Measurements from ENCODE around the gene SLC7A4. TPM values are rescaled to one million over a fixed set of nuclear protein-coding genes. Genes with fewer than 3 reads are reported as not detected.

Gene SLC7A4
- total and polyA plus RNA-seq, 4 donors = 0.15 TPM; not detected in 3

DNA sequence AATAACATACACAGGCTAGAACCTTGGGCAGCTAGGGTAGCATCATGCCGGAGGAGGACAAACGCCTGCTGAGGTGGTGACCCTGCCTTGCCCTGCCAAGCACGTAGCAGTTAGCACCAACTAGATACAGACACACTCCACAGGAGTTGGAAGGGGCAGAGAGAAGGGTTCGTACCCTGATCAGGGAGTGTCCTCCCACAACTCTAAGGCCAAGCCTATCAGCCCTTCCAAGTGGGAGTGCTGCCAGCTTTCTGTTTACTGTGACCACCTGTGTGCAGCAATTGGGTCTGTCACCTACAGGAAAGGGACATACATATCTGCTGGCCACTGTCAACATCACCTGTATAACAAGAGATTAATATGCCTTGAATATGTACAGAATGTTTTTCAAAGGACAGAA is 28.6 kb downstream of the SLC7A4 start:
- 90 to 94% methylated on average over 4 of the region's 4 CpGs for WGBS, 2 donors
- ATAC-seq (ENCODE audit: low FRiP score) (no peak), DNase-seq (no peak)
- H3K27me3 ChIP-seq (ENCODE audit: control insufficient read depth in 1 of 2, insufficient read depth in 2 of 2, low read length in 1 of 2) = no peaks in the 10 kb centered on the region
- H3K9me3 ChIP-seq (ENCODE audit: control insufficient read depth, low read length) = no peaks in the 10 kb centered on the region
- intact Hi-C loops (cut with DNase I) = no loop called here
- H3K27ac ChIP-seq (ENCODE audit: low read depth in 1 of 2, low read length in 2 of 2) = no peak overlapping the region
- H3K4me3 ChIP-seq (ENCODE audit: low read length in 2 of 2) = no peak overlapping the region
- H3K4me1 ChIP-seq (ENCODE audit: control insufficient read depth in 1 of 2, insufficient read depth in 2 of 2, low read length in 2 of 2) = no peaks in the 10 kb centered on the region
- no peaks in the 10 kb centered on the region for H3K36me3 ChIP-seq (ENCODE audit: control insufficient read depth in 1 of 2, insufficient read depth in 2 of 2, low read length in 1 of 2)

DNA sequence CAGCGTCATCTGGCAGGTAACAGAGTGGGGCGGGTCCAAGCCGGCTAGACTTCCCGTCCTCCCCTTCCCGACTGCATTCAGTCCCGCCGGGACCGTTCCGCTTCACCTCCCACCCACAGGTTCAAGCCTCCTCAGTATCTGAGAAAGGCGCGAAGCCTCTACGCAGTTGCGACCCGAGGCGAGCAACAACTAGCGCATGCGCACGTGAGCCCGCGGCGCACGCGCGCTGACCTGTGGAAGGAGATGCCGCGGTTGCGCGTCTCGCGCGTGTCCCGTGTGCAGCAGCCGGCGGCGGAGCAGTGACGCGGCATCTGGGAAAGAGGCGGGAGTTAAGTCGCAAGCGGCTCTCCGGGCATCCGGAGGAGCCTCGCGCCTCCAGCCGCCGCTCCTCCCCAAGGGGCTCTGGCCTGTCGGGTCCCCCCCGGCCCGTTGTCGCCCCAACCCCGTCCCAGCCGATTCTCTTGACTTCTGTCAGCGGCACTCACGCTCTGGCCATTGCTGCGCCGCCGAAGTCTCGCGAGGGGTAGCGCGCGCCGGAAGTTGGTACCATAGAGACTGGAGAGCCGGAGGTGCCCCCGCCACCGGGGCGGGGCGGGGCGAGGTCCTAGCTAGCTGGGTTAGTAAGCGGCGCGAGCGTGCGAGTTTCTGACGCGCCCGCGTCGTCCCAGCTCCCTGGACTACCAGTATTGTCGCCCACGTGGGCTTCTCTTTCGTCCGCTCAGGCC is 30.6 kb downstream of the SLC7A4 start, which contains the start of gene THAP7:
Gene THAP7, minus strand, starts transcription at position 518 of the 725 bp plus-strand sequence. Its CDS starts 207 bp downstream, at position 311.
- intact Hi-C loops (cut with DNase I) = loop anchor here in 1 of 2 donors (1.0 kb wide), 1 partner anchor 19 kb away; the partner anchor contains the start of gene LZTR1
- Histone ChIP-seq H3K27ac (ENCODE audit: low read depth in 1 of 2, low read length in 2 of 2) (peak within 1 kb of the TSS; percentile 69 to 97), H3K27me3 (ENCODE audit: control insufficient read depth in 1 of 2, insufficient read depth in 2 of 2, low read length in 1 of 2) (no peaks in the 10 kb centered on the region), H3K36me3 (ENCODE audit: control insufficient read depth in 1 of 2, insufficient read depth in 2 of 2, low read length in 1 of 2) (no peaks in the 10 kb centered on the region), H3K4me1 (ENCODE audit: control insufficient read depth in 1 of 2, insufficient read depth in 2 of 2, low read length in 2 of 2) (no peaks in the 10 kb centered on the region), H3K4me3 (ENCODE audit: low read length in 2 of 2) (peak within 1 kb of the TSS; percentile 67 to 78), H3K9me3 (ENCODE audit: control insufficient read depth, low read length) (no peaks in the 10 kb centered on the region)
- peak; percentile 98 for ATAC-seq (ENCODE audit: low FRiP score)
- peak; percentile 99 to 100 for DNase-seq
- WGBS, 2 donors = 0 to 1% methylated on average over 83 of the region's 83 CpGs

DNA sequence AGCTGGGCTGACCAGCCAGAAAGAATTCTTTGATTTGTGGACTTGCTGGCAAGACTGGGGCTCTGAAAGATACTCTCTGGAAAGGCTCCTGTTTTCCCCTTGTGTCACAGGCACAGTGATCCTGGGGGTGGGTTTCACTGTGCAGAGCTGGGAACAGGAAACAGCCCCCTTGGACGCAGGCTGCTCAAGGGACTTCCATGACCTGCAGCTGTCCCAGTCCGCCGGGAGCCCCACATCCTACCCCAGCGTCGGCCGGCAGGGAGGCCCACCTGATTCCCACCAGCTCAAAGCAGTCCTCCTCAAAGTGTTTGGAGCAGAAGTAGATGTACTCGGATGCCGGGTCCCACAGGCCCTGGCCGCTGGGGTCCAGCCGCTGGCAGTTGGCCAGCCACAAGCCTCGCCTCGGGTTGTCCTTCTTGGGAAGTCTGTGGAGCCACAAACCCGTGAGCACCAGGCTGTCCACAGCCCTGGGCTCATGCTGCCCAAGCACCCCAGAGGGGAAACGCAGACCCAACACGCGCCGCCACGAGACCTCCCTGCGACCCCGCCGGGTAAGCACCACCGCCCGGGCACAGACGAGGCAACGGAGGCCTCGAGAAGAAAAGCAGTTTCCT is 31.3 kb downstream of the SLC7A4 start:
- Histone ChIP-seq H3K4me3 (ENCODE audit: low read length in 2 of 2) (peak overlapping the region; percentile 12 to 27), H3K4me1 (ENCODE audit: control insufficient read depth in 1 of 2, insufficient read depth in 2 of 2, low read length in 2 of 2) (no peaks in the 10 kb centered on the region), H3K9me3 (ENCODE audit: control insufficient read depth, low read length) (no peaks in the 10 kb centered on the region), H3K27ac (ENCODE audit: low read depth in 1 of 2, low read length in 2 of 2) (peak overlapping the region in 1 of 2 donors; percentile 97), H3K36me3 (ENCODE audit: control insufficient read depth in 1 of 2, insufficient read depth in 2 of 2, low read length in 1 of 2) (no peaks in the 10 kb centered on the region), H3K27me3 (ENCODE audit: control insufficient read depth in 1 of 2, insufficient read depth in 2 of 2, low read length in 1 of 2) (no peaks in the 10 kb centered on the region)
- WGBS, 2 donors = 1 to 2% methylated on average over 26 of the region's 26 CpGs
- DNase-seq (no peak), ATAC-seq (ENCODE audit: low FRiP score) (no peak)
- intact Hi-C loops (cut with DNase I) = loop anchor here in 1 of 2 donors (1.0 kb wide), 1 partner anchor 19 kb away; the partner anchor contains the start of gene LZTR1

DNA sequence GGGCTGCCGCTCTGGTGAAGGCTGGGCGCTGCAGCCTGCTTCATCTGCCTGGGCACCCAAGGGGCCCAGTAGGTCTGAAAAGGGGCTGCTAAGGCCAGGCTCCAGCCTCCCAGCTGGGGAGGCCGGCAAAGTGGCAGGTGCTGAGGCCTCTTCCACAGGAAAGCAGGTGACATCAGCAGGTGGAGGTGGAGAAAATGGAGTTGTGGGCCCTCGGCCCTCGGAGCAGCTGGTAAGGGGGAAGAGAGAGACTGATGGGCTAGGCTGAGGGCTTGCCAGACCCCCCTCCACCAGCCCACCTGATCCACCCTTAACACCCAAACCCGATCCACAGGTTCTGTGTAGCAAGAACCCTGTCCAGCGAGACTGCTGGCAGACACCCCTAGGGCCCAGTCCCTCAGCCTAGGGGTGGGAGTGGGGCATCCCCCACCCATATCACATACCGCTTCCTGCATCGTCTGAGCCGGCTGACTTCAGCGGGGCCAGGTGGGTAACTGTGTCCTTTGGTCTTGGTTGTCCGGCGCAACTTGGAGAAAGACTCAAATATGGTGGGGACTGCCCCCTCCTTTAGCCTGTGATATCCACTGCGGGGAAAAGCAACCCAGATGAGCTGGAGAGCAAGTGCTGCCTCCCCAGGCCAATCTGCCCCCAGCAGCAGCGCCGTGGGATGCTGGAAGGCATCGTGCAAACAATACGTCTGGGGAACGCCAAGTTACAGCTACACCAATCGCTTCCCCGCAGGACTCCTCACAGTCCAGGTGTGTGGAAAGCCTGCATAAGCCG is 32.0 kb downstream of the SLC7A4 start:
- Histone ChIP-seq H3K27me3 (ENCODE audit: control insufficient read depth in 1 of 2, insufficient read depth in 2 of 2, low read length in 1 of 2) (no peaks in the 10 kb centered on the region), H3K9me3 (ENCODE audit: control insufficient read depth, low read length) (no peaks in the 10 kb centered on the region), H3K27ac (ENCODE audit: low read depth in 1 of 2, low read length in 2 of 2) (no peak overlapping the region), H3K4me1 (ENCODE audit: control insufficient read depth in 1 of 2, insufficient read depth in 2 of 2, low read length in 2 of 2) (no peaks in the 10 kb centered on the region), H3K36me3 (ENCODE audit: control insufficient read depth in 1 of 2, insufficient read depth in 2 of 2, low read length in 1 of 2) (no peaks in the 10 kb centered on the region), H3K4me3 (ENCODE audit: low read length in 2 of 2) (peak overlapping the region; percentile 12 to 27)
- intact Hi-C loops (cut with DNase I) = no loop called here
- ATAC-seq (ENCODE audit: low FRiP score) (no peak), DNase-seq (no peak)
- 51 to 53% methylated on average over 21 to 22 of the region's 22 CpGs for WGBS, 2 donors

DNA sequence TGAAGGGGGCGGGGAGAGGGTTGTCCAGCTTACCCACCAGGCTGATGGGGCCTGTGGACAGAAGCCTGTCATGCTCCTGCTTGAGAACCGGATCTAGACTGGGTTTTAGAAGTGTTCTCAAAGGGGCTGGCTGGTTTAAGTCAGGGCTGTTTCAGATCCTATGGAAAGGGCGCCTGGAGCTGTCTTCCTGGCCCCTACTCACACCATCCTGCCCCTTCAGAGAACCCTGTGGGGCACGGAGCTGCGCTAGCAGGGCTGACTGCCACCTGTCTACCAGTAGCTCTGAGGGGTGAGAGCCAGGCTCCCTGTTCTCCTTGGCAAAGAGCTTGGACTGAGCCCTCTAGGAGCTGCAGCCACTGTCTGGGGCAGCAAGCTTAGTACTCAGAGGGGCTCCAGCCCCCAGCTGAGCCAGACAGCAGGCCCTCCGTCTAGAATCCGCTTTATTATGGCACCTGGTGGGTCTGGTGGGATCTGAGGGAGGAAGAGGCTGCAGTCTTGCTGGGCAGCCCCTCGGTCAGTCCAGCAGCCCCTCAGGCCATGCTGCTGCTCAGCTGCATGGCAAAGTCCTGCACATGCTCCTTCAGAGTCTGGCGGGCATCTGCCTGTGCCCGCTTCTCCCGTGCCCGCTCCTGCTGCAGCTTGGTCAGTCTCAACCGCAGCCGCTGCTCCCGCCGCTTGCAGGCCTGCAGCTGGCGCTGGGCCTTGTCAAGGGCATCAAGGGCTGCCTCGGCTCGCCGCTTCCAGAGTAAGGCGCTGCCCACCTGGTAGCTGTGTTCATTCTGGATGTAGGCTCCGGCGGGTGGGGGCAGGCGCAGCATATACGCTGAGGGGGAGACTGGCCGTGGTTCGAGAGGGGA is 32.8 kb downstream of the SLC7A4 start:
- 82 to 87% methylated on average over 27 of the region's 27 CpGs for WGBS, 2 donors
- ATAC-seq (ENCODE audit: low FRiP score) (no peak), DNase-seq (no peak)
- Histone ChIP-seq H3K4me3 (ENCODE audit: low read length in 2 of 2) (no peak overlapping the region), H3K36me3 (ENCODE audit: control insufficient read depth in 1 of 2, insufficient read depth in 2 of 2, low read length in 1 of 2) (no peaks in the 10 kb centered on the region), H3K27ac (ENCODE audit: low read depth in 1 of 2, low read length in 2 of 2) (no peak overlapping the region), H3K4me1 (ENCODE audit: control insufficient read depth in 1 of 2, insufficient read depth in 2 of 2, low read length in 2 of 2) (no peaks in the 10 kb centered on the region), H3K9me3 (ENCODE audit: control insufficient read depth, low read length) (no peaks in the 10 kb centered on the region), H3K27me3 (ENCODE audit: control insufficient read depth in 1 of 2, insufficient read depth in 2 of 2, low read length in 1 of 2) (no peaks in the 10 kb centered on the region)
- intact Hi-C loops (cut with DNase I) = no loop called here

DNA sequence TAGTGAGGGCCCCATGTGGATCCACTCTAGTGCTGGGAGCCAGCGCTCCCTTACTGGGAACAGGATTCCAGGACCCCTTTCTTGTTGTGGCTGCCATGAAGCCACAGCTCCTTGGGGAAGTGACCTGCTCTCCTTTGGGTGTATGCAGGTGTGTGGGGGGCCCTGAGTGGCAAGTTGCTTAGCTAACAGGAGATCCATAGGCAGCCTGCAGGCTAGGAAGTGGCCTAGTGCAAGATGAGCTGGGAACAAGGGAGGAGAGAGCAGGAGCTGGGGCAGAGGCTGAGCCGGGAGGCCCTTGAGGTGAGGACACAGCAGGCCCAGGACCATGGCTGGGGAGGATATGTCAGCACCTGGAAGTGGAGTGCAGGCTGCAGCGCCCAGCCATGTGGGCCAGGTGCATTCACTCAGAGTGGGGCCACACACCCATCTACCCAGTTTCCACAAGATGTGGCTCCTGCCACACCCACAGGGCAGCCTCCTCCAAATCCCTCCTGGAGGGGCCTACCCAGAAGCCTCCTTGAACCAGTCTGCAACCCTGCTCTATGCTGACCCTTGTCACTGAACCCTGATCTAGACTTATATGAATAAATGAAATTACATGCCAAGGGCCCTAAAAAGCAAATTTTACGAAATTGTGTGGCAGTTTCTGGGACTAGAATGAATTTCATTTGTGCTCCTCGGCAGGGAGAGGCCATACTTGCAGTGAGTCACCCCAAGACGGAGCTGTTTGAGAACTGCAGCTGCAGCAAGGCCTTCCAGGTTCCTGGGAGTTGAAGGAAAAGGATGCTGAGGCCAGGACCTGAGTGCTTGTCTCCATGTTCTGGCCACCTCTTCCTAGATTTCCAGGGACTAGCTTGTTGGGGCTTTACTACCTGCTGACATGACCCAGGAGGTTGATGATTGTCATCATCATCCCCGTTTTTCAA is 33.7 kb downstream of the SLC7A4 start:
- Histone ChIP-seq H3K4me1 (ENCODE audit: control insufficient read depth in 1 of 2, insufficient read depth in 2 of 2, low read length in 2 of 2) (no peaks in the 10 kb centered on the region), H3K36me3 (ENCODE audit: control insufficient read depth in 1 of 2, insufficient read depth in 2 of 2, low read length in 1 of 2) (no peaks in the 10 kb centered on the region), H3K27ac (ENCODE audit: low read depth in 1 of 2, low read length in 2 of 2) (no peak overlapping the region), H3K4me3 (ENCODE audit: low read length in 2 of 2) (no peak overlapping the region), H3K9me3 (ENCODE audit: control insufficient read depth, low read length) (no peaks in the 10 kb centered on the region), H3K27me3 (ENCODE audit: control insufficient read depth in 1 of 2, insufficient read depth in 2 of 2, low read length in 1 of 2) (no peaks in the 10 kb centered on the region)
- intact Hi-C loops (cut with DNase I) = no loop called here
- no peak for DNase-seq
- 59 to 63% methylated on average over 7 of the region's 7 CpGs for WGBS, 2 donors
- no peak for ATAC-seq (ENCODE audit: low FRiP score)

DNA sequence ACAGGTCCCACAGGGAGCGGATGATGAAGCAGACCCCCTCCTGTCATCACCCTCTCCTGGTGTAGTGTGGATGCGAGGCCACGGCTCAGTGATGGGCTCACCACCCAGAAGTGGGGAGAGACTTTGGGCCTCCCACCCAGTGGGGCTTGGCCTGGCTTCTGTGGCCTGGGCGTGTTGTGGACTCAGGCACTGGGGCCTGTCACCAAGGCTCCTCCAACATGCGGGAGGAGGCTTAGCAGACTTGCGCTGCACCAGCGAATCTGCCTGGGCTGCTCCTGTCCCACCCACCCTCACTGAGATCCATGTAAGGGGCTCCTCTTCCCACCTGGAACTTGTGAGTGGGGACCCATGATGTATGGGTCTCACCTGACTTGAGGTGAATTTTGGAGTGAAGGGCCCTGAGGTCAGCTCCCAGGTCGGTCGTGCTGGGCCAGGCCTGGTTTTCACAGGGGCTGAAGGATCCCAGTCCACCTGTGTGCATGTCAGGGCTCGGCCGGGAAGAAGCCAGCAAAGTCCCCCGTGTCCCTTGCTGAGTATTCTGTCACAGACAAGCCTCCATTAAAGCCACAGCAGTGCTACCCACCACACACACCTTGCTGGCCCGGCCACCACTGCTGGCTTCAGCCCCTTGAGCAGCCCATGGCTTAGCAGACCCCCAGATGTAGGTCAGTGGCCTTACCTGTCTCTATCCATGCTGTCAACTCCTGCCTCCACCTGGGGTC is 34.7 kb downstream of the SLC7A4 start:
- DNase-seq (no peak), ATAC-seq (ENCODE audit: low FRiP score) (no peak)
- Histone ChIP-seq H3K27me3 (ENCODE audit: control insufficient read depth in 1 of 2, insufficient read depth in 2 of 2, low read length in 1 of 2) (no peaks in the 10 kb centered on the region), H3K4me1 (ENCODE audit: control insufficient read depth in 1 of 2, insufficient read depth in 2 of 2, low read length in 2 of 2) (no peaks in the 10 kb centered on the region), H3K9me3 (ENCODE audit: control insufficient read depth, low read length) (no peaks in the 10 kb centered on the region), H3K4me3 (ENCODE audit: low read length in 2 of 2) (no peak overlapping the region), H3K36me3 (ENCODE audit: control insufficient read depth in 1 of 2, insufficient read depth in 2 of 2, low read length in 1 of 2) (no peaks in the 10 kb centered on the region), H3K27ac (ENCODE audit: low read depth in 1 of 2, low read length in 2 of 2) (no peak overlapping the region)
- intact Hi-C loops (cut with DNase I) = no loop called here
- 73 to 75% methylated on average over 13 of the region's 13 CpGs for WGBS, 2 donors

Measured in aorta (tissue), 5 donors.